Measurements from ENCODE around the gene PHKA1.

PHKA1 gene

GRCh38 chrX:72630185-72630584 lies 83.9 kb downstream of the PHKA1 start:
- no peak for DNase-seq (ENCODE audit: insufficient read length, low spot score)
- no peak for TF ChIP-seq CTCF (IDR thresholded peaks at IDR 0.05; ENCODE audit: insufficient read depth, missing control alignments)
- no peak for FAIRE-seq

GRCh38 chrX:72624194-72624593 lies 89.9 kb downstream of the PHKA1 start:
- DNase-seq (ENCODE audit: insufficient read length, low spot score) (no peak), FAIRE-seq (no peak)

GRCh38 chrX:72621625-72622485 lies 92.3 kb downstream of the PHKA1 start:
- TF ChIP-seq CTCF (IDR thresholded peaks at IDR 0.05; ENCODE audit: insufficient read depth, missing control alignments): no peak
- FAIRE-seq: no peak
- DNase-seq (ENCODE audit: insufficient read length, low spot score): no peak

More at GRCh38 chrX:72624194-72624593, 89.9 kb downstream of the PHKA1 start:
- TF ChIP-seq CTCF (IDR thresholded peaks at IDR 0.05; ENCODE audit: insufficient read depth, missing control alignments): no peak

- no peak for FAIRE-seq
- no peak for DNase-seq (ENCODE audit: insufficient read length, low spot score)
- TF ChIP-seq CTCF (IDR thresholded peaks at IDR 0.05; ENCODE audit: insufficient read depth, missing control alignments): no peak
These were observed 92.9 kb downstream of the PHKA1 start for GRCh38 chrX:72621163-72621562.

GRCh38 chrX:72620550-72621145 lies 93.5 kb downstream of the PHKA1 start:
- DNase-seq (ENCODE audit: insufficient read length, low spot score) (no peak), FAIRE-seq (no peak)
- no peak for TF ChIP-seq CTCF (IDR thresholded peaks at IDR 0.05; ENCODE audit: insufficient read depth, missing control alignments)

- TF ChIP-seq CTCF (IDR thresholded peaks at IDR 0.05; ENCODE audit: insufficient read depth, missing control alignments): no peak
- DNase-seq (ENCODE audit: insufficient read length, low spot score): no peak
- no peak for FAIRE-seq
These were observed 104.8 kb downstream of the PHKA1 start for GRCh38 chrX:72609313-72609712.

GRCh38 chrX:72604705-72605104 lies 109.4 kb downstream of the PHKA1 start:
- FAIRE-seq: no peak
- DNase-seq (ENCODE audit: insufficient read length, low spot score): no peak
- no peak for TF ChIP-seq CTCF (IDR thresholded peaks at IDR 0.05; ENCODE audit: insufficient read depth, missing control alignments)

All from D721Med (cell line).